Muscle of leg (tissue), 11 donors: ENCODE measurements around the gene AEBP1. TPM values are rescaled to one million over a fixed set of nuclear protein-coding genes. Genes with fewer than 3 reads are reported as not detected.
"Not testable (repeated sequence)": the region's sequence is repeated elsewhere in the genome, so short reads cannot be mapped to it uniquely, and the experiment has no call there.

Experiments
- DNase-seq: peaks from one replicate; pipeline ENCODE4 v3.0.0; 2013
- H3K27ac ChIP-seq: one replicate; pipeline ENCODE4 v1.5.1; 2013; ENCODE audit warnings: mild to moderate bottlenecking, low read length, control low read depth
- H3K27me3 ChIP-seq: one replicate; pipeline ENCODE4 v1.6.1; 2013; ENCODE audit warnings: low read length; ENCODE audit not compliant: control insufficient read depth, insufficient read depth
- H3K36me3 ChIP-seq: one replicate; pipeline ENCODE4 v1.6.1; 2013; ENCODE audit warnings: low read length; ENCODE audit not compliant: control insufficient read depth, insufficient read depth
- H3K4me1 ChIP-seq: one replicate; pipeline ENCODE4 v1.6.1; 2013; ENCODE audit warnings: low read length; ENCODE audit not compliant: control insufficient read depth, insufficient read depth
- H3K4me3 ChIP-seq: one replicate; pipeline ENCODE4 v1.5.1; 2013; ENCODE audit warnings: low read length, control low read depth
- H3K9me3 ChIP-seq: replicated peaks from 2 replicates; pipeline ENCODE4 v1.6.1; 2013; ENCODE audit warnings: low read depth, low read length; ENCODE audit not compliant: control insufficient read depth
- WGBS: methylation state at CpG from one replicate; pipeline ENCODE4 v1.1.5; 2013; ENCODE audit warnings: missing lambda C conversion rate; ENCODE audit not compliant: insufficient coverage; 5-methylcytosine and 5-hydroxymethylcytosine counted together
- polyA plus RNA-seq, 8 donors: library from polyadenylated mRNA; unstranded; fragments of 120-200 nt; gene quantifications; one replicate each; pipeline versions ENCODE4 v1.2.1 to v1.2.3, GENCODE V29; 2013; ENCODE audit warnings: inconsistent platforms in 1 of 8, low replicate concordance in 1 of 8; ENCODE audit not compliant: insufficient read length in 8 of 8, insufficient read depth in 1 of 8
- total RNA-seq: library from RNA; stranded (reverse); fragments of 120-200 nt; gene quantifications from one replicate; pipeline ENCODE4 v1.2.4, GENCODE V29; 2013

The AEBP1 gene
- total and polyA plus RNA-seq, 9 donors: 64.8 to 152 (median 93.7) TPM

GRCh38 chr7:44119829-44120380, 15.8 kb downstream of the AEBP1 start:
- no peak for DNase-seq
- Histone ChIP-seq H3K4me1 (peaks cover 55% of the 10 kb centered on the region), H3K27ac (no peak overlapping the region), H3K9me3 (no peaks in the 10 kb centered on the region), H3K36me3 (peaks cover 63% of the 10 kb centered on the region), H3K4me3 (no peak overlapping the region), H3K27me3 (no peaks in the 10 kb centered on the region)
- WGBS: 94% methylated on average over 8 of the region's 8 CpGs

GRCh38 chr7:44120395-44120794, 16.2 kb downstream of the AEBP1 start:
- H3K9me3 ChIP-seq: no peaks in the 10 kb centered on the region
- no peak overlapping the region for H3K4me3 ChIP-seq
- WGBS: 83% methylated on average over 2 of the region's 6 CpGs
- H3K4me1 ChIP-seq: peaks cover 51% of the 10 kb centered on the region
- no peaks in the 10 kb centered on the region for H3K27me3 ChIP-seq
- DNase-seq: no peak
- H3K36me3 ChIP-seq: peaks cover 58% of the 10 kb centered on the region
- H3K27ac ChIP-seq: no peak overlapping the region

- no peaks in the 10 kb centered on the region for H3K9me3 ChIP-seq
- no peaks in the 10 kb centered on the region for H3K27me3 ChIP-seq
- WGBS: 81% methylated on average over 8 of the region's 12 CpGs
- peaks cover 44% of the 10 kb centered on the region for H3K36me3 ChIP-seq
- H3K4me1 ChIP-seq: peaks cover 36% of the 10 kb centered on the region
- no peak for DNase-seq
- H3K4me3 ChIP-seq: no peak overlapping the region
- no peak overlapping the region for H3K27ac ChIP-seq
Measured at GRCh38 chr7:44121761-44122420, 17.7 kb downstream of the AEBP1 start.

- Histone ChIP-seq H3K36me3 (peaks cover 37% of the 10 kb centered on the region), H3K27me3 (no peaks in the 10 kb centered on the region), H3K4me3 (peak overlapping the region; percentile 58), H3K9me3 (no peaks in the 10 kb centered on the region), H3K27ac (peak overlapping the region; percentile 74), H3K4me1 (peaks cover 36% of the 10 kb centered on the region)
- DNase-seq: no peak
- 9% methylated on average over 1 of the region's 1 CpG for WGBS
Measured at GRCh38 chr7:44122529-44122928, 18.4 kb downstream of the AEBP1 start.

- Histone ChIP-seq H3K36me3 (peaks cover 29% of the 10 kb centered on the region), H3K9me3 (no peaks in the 10 kb centered on the region), H3K27me3 (no peaks in the 10 kb centered on the region), H3K4me3 (peak within 1 kb of the TSS; percentile 58), H3K4me1 (peaks cover 41% of the 10 kb centered on the region), H3K27ac (peak within 1 kb of the TSS; percentile 94)
- WGBS: under 1% methylated on average over 76 of the region's 86 CpGs
- DNase-seq: peak; percentile 99
Measured at GRCh38 chr7:44123190-44124003, 19.3 kb downstream of the AEBP1 start, which contains the start of gene POLD2. Gene POLD2 (minus strand): TSS chr7:44123548. CDS start chr7:44122053, 1,495 bp downstream.

- Histone ChIP-seq H3K27me3 (no peaks in the 10 kb centered on the region), H3K9me3 (no peaks in the 10 kb centered on the region), H3K36me3 (peaks cover 22% of the 10 kb centered on the region), H3K4me1 (peaks cover 43% of the 10 kb centered on the region), H3K4me3 (no peak overlapping the region), H3K27ac (no peak overlapping the region)
- no peak for DNase-seq
- WGBS: 92% methylated on average over 3 of the region's 6 CpGs
Measured at GRCh38 chr7:44124822-44125202, 20.7 kb downstream of the AEBP1 start.

- H3K27ac ChIP-seq, H3K27me3 ChIP-seq, DNase-seq, H3K36me3 ChIP-seq, H3K4me3 ChIP-seq, H3K9me3 ChIP-seq: not testable (repeated sequence)
- WGBS: 100% methylated on average over 2 of the region's 4 CpGs
- peaks cover 41% of the 10 kb centered on the region for H3K4me1 ChIP-seq
Measured at GRCh38 chr7:44126574-44126973, 22.4 kb downstream of the AEBP1 start.

GRCh38 chr7:44127161-44127560, 23.0 kb downstream of the AEBP1 start:
- Histone ChIP-seq H3K36me3 (no peaks in the 10 kb centered on the region), H3K4me3 (no peak overlapping the region), H3K27me3 (no peaks in the 10 kb centered on the region), H3K27ac (no peak overlapping the region), H3K4me1 (peaks cover 41% of the 10 kb centered on the region), H3K9me3 (no peaks in the 10 kb centered on the region)
- no peak for DNase-seq

GRCh38 chr7:44128721-44129582, 24.8 kb downstream of the AEBP1 start:
- no peaks in the 10 kb centered on the region for H3K27me3 ChIP-seq
- peaks cover 42% of the 10 kb centered on the region for H3K4me1 ChIP-seq
- no peaks in the 10 kb centered on the region for H3K9me3 ChIP-seq

More at GRCh38 chr7:44128721-44129582, 24.8 kb downstream of the AEBP1 start:
- H3K4me3 ChIP-seq: no peak overlapping the region
- no peaks in the 10 kb centered on the region for H3K36me3 ChIP-seq
- DNase-seq: no peak
- no peak overlapping the region for H3K27ac ChIP-seq
- 73% methylated on average over 4 of the region's 6 CpGs for WGBS
